Activated naive CD4-positive, alpha-beta T cell treated with anti-CD3 and anti-CD28 coated beads, Interleukin-2, amount 50 U/mL, for 24 hours (primary cell): Measurements from ENCODE around the gene PKNOX2.

Source experiments
- H3K27ac Mint-ChIP-seq: one replicate; pipeline ENCODE4 v1.8.0; 2021; ENCODE audit warnings: mild to moderate bottlenecking, mixed read lengths
- H3K27me3 Mint-ChIP-seq: one replicate; pipeline ENCODE4 v1.8.0; 2021; ENCODE audit warnings: mixed read lengths
- H3K36me3 Mint-ChIP-seq: one replicate; pipeline ENCODE4 v1.8.0; 2021; ENCODE audit warnings: mixed read lengths
- H3K4me1 Mint-ChIP-seq: one replicate; pipeline ENCODE4 v1.8.0; 2021; ENCODE audit warnings: mixed read lengths
- H3K4me3 Mint-ChIP-seq: one replicate; pipeline ENCODE4 v1.8.0; 2021; ENCODE audit warnings: mild to moderate bottlenecking, mixed read lengths
- H3K9me3 Mint-ChIP-seq: one replicate; pipeline ENCODE4 v1.8.0; 2021; ENCODE audit warnings: mixed read lengths

The PKNOX2 gene

GRCh38 chr11:125281831-125282595 lies 117.5 kb downstream of the PKNOX2 start:
- H3K9me3 Mint-ChIP-seq: no peaks in the 10 kb centered on the region
- no peak overlapping the region for H3K4me3 Mint-ChIP-seq
- no peaks in the 10 kb centered on the region for H3K4me1 Mint-ChIP-seq
- H3K27ac Mint-ChIP-seq: no peak overlapping the region
- no peaks in the 10 kb centered on the region for H3K36me3 Mint-ChIP-seq
- no peaks in the 10 kb centered on the region for H3K27me3 Mint-ChIP-seq

- no peak overlapping the region for H3K4me3 Mint-ChIP-seq
- no peaks in the 10 kb centered on the region for H3K27me3 Mint-ChIP-seq
- no peaks in the 10 kb centered on the region for H3K4me1 Mint-ChIP-seq
- H3K36me3 Mint-ChIP-seq: no peaks in the 10 kb centered on the region
- H3K9me3 Mint-ChIP-seq: no peaks in the 10 kb centered on the region
- no peak overlapping the region for H3K27ac Mint-ChIP-seq
Measured at GRCh38 chr11:125282596-125282914, 118.0 kb downstream of the PKNOX2 start.

- no peaks in the 10 kb centered on the region for H3K36me3 Mint-ChIP-seq
- no peak overlapping the region for H3K4me3 Mint-ChIP-seq
- no peaks in the 10 kb centered on the region for H3K9me3 Mint-ChIP-seq
- peaks cover 2% of the 10 kb centered on the region for H3K27me3 Mint-ChIP-seq
- H3K4me1 Mint-ChIP-seq: no peaks in the 10 kb centered on the region
- H3K27ac Mint-ChIP-seq: no peak overlapping the region
Measured at GRCh38 chr11:125284245-125284850, 119.8 kb downstream of the PKNOX2 start.

GRCh38 chr11:125285844-125286243 lies 121.3 kb downstream of the PKNOX2 start:
- peak overlapping the region; percentile 31 for H3K27ac Mint-ChIP-seq
- no peaks in the 10 kb centered on the region for H3K9me3 Mint-ChIP-seq
- H3K4me3 Mint-ChIP-seq: no peak overlapping the region
- H3K4me1 Mint-ChIP-seq: no peaks in the 10 kb centered on the region
- no peaks in the 10 kb centered on the region for H3K36me3 Mint-ChIP-seq
- H3K27me3 Mint-ChIP-seq: peaks cover 2% of the 10 kb centered on the region

GRCh38 chr11:125286486-125286885 lies 121.9 kb downstream of the PKNOX2 start:
- no peak overlapping the region for H3K4me3 Mint-ChIP-seq
- no peaks in the 10 kb centered on the region for H3K4me1 Mint-ChIP-seq
- H3K9me3 Mint-ChIP-seq: no peaks in the 10 kb centered on the region
- no peak overlapping the region for H3K27ac Mint-ChIP-seq
- peaks cover 2% of the 10 kb centered on the region for H3K27me3 Mint-ChIP-seq
- no peaks in the 10 kb centered on the region for H3K36me3 Mint-ChIP-seq

- no peak overlapping the region for H3K4me3 Mint-ChIP-seq
- no peaks in the 10 kb centered on the region for H3K36me3 Mint-ChIP-seq
- H3K27ac Mint-ChIP-seq: no peak overlapping the region
- no peaks in the 10 kb centered on the region for H3K9me3 Mint-ChIP-seq
- no peaks in the 10 kb centered on the region for H3K4me1 Mint-ChIP-seq
- H3K27me3 Mint-ChIP-seq: peaks cover 4% of the 10 kb centered on the region
Measured at GRCh38 chr11:125287491-125288210, 123.1 kb downstream of the PKNOX2 start.

GRCh38 chr11:125289419-125290098 lies 125.0 kb downstream of the PKNOX2 start:
- Mint-ChIP-seq H3K27ac (no peak overlapping the region), H3K9me3 (no peaks in the 10 kb centered on the region), H3K4me3 (no peak overlapping the region), H3K4me1 (no peaks in the 10 kb centered on the region), H3K36me3 (no peaks in the 10 kb centered on the region), H3K27me3 (peaks cover 8% of the 10 kb centered on the region)

- Mint-ChIP-seq H3K4me3 (no peak overlapping the region), H3K27ac (no peak overlapping the region), H3K9me3 (no peaks in the 10 kb centered on the region), H3K36me3 (no peaks in the 10 kb centered on the region), H3K27me3 (peaks cover 8% of the 10 kb centered on the region), H3K4me1 (no peaks in the 10 kb centered on the region)
Measured at GRCh38 chr11:125290263-125290662, 125.7 kb downstream of the PKNOX2 start.

- Mint-ChIP-seq H3K9me3 (no peaks in the 10 kb centered on the region), H3K27me3 (peaks cover 15% of the 10 kb centered on the region), H3K36me3 (no peaks in the 10 kb centered on the region), H3K4me3 (no peak overlapping the region), H3K4me1 (no peaks in the 10 kb centered on the region), H3K27ac (no peak overlapping the region)
Measured at GRCh38 chr11:125292100-125292499, 127.5 kb downstream of the PKNOX2 start.

- Mint-ChIP-seq H3K36me3 (no peaks in the 10 kb centered on the region), H3K27me3 (peaks cover 15% of the 10 kb centered on the region), H3K27ac (no peak overlapping the region)
Measured at GRCh38 chr11:125293596-125293995, 129.0 kb downstream of the PKNOX2 start.

GRCh38 chr11:125295931-125296330 lies 131.4 kb downstream of the PKNOX2 start:
- Mint-ChIP-seq H3K4me1 (no peaks in the 10 kb centered on the region), H3K27ac (no peak overlapping the region), H3K9me3 (no peaks in the 10 kb centered on the region), H3K4me3 (no peak overlapping the region), H3K27me3 (peaks cover 13% of the 10 kb centered on the region), H3K36me3 (no peaks in the 10 kb centered on the region)

More at GRCh38 chr11:125293596-125293995, 129.0 kb downstream of the PKNOX2 start:
- Mint-ChIP-seq H3K4me1 (no peaks in the 10 kb centered on the region), H3K4me3 (no peak overlapping the region), H3K9me3 (no peaks in the 10 kb centered on the region)

GRCh38 chr11:125297346-125297915 lies 132.9 kb downstream of the PKNOX2 start:
- H3K27ac Mint-ChIP-seq: no peak overlapping the region
- H3K9me3 Mint-ChIP-seq: no peaks in the 10 kb centered on the region
- no peak overlapping the region for H3K4me3 Mint-ChIP-seq
- H3K36me3 Mint-ChIP-seq: no peaks in the 10 kb centered on the region
- H3K27me3 Mint-ChIP-seq: peaks cover 13% of the 10 kb centered on the region
- no peaks in the 10 kb centered on the region for H3K4me1 Mint-ChIP-seq

- Mint-ChIP-seq H3K4me3 (no peak overlapping the region), H3K9me3 (no peaks in the 10 kb centered on the region), H3K4me1 (no peaks in the 10 kb centered on the region), H3K27me3 (peaks cover 10% of the 10 kb centered on the region), H3K27ac (no peak overlapping the region), H3K36me3 (no peaks in the 10 kb centered on the region)
Measured at GRCh38 chr11:125299061-125299615, 134.6 kb downstream of the PKNOX2 start.

GRCh38 chr11:125299821-125300220 lies 135.3 kb downstream of the PKNOX2 start:
- H3K27ac Mint-ChIP-seq: no peak overlapping the region
- H3K27me3 Mint-ChIP-seq: peaks cover 7% of the 10 kb centered on the region
- no peaks in the 10 kb centered on the region for H3K36me3 Mint-ChIP-seq
- no peaks in the 10 kb centered on the region for H3K9me3 Mint-ChIP-seq
- no peak overlapping the region for H3K4me3 Mint-ChIP-seq
- no peaks in the 10 kb centered on the region for H3K4me1 Mint-ChIP-seq

GRCh38 chr11:125300791-125301218 lies 136.3 kb downstream of the PKNOX2 start:
- H3K27ac Mint-ChIP-seq: no peak overlapping the region
- no peak overlapping the region for H3K4me3 Mint-ChIP-seq
- peaks cover 5% of the 10 kb centered on the region for H3K27me3 Mint-ChIP-seq
- H3K4me1 Mint-ChIP-seq: no peaks in the 10 kb centered on the region
- H3K36me3 Mint-ChIP-seq: no peaks in the 10 kb centered on the region
- H3K9me3 Mint-ChIP-seq: no peaks in the 10 kb centered on the region
